GM11168 (cell line): ENCODE data around the gene NOL4L.

Experiments
- in situ Hi-C: fragments of 300-500 bp; cut with MboI; formaldehyde crosslinking; loops from one replicate; pipeline ENCODE4 v1.12.0; 2022; ENCODE audit warnings: low sequenced_read_pairs; ENCODE audit not compliant: unreplicated experiment

NOL4L gene

GRCh38 chr20:32544893-32545840, 40.0 kb downstream of the NOL4L start:
- in situ Hi-C loops: loop anchor here (25.0 kb wide), 1 partner anchor 217 kb away; the partner anchor contains the start of gene DNMT3B

- in situ Hi-C loops: loop anchor here (25.0 kb wide), 1 partner anchor 218 kb away; the partner anchor contains the start of gene DNMT3B
Measured at GRCh38 chr20:32544260-32544722, 40.8 kb downstream of the NOL4L start.

GRCh38 chr20:32543570-32544259, 41.4 kb downstream of the NOL4L start:
- in situ Hi-C loops: loop anchor here (25.0 kb wide), 1 partner anchor 219 kb away; the partner anchor contains the start of gene DNMT3B

GRCh38 chr20:32542259-32542615, 42.9 kb downstream of the NOL4L start:
- in situ Hi-C loops: loop anchor here (25.0 kb wide), 1 partner anchor 220 kb away; the partner anchor contains the start of gene DNMT3B

- in situ Hi-C loops: loop anchor here (25.0 kb wide), 1 partner anchor 221 kb away; the partner anchor contains the start of gene DNMT3B
Measured at GRCh38 chr20:32541323-32542258, 43.5 kb downstream of the NOL4L start.

GRCh38 chr20:32539817-32540675, 45.1 kb downstream of the NOL4L start:
- in situ Hi-C loops: loop anchor here (25.0 kb wide), 1 partner anchor 222 kb away; the partner anchor contains the start of gene DNMT3B

- in situ Hi-C loops: loop anchor here (25.0 kb wide), 1 partner anchor 223 kb away; the partner anchor contains the start of gene DNMT3B
Measured at GRCh38 chr20:32539026-32539816, 45.9 kb downstream of the NOL4L start.

GRCh38 chr20:32538526-32538939, 46.6 kb downstream of the NOL4L start:
- in situ Hi-C loops: loop anchor here (25.0 kb wide), 1 partner anchor 224 kb away; the partner anchor contains the start of gene DNMT3B

- in situ Hi-C loops: loop anchor here (25.0 kb wide), 1 partner anchor 224 kb away; the partner anchor contains the start of gene DNMT3B
Measured at GRCh38 chr20:32537657-32538525, 47.2 kb downstream of the NOL4L start.

GRCh38 chr20:32536851-32537656, 48.1 kb downstream of the NOL4L start:
- in situ Hi-C loops: loop anchor here (25.0 kb wide), 1 partner anchor 225 kb away; the partner anchor contains the start of gene DNMT3B

GRCh38 chr20:32535953-32536823, 48.9 kb downstream of the NOL4L start:
- in situ Hi-C loops: loop anchor here (25.0 kb wide), 1 partner anchor 226 kb away; the partner anchor contains the start of gene DNMT3B

GRCh38 chr20:32535316-32535952, 49.7 kb downstream of the NOL4L start:
- in situ Hi-C loops: loop anchor here (25.0 kb wide), 1 partner anchor 227 kb away; the partner anchor contains the start of gene DNMT3B

GRCh38 chr20:32534661-32535240, 50.4 kb downstream of the NOL4L start:
- in situ Hi-C loops: loop anchor here (5.0 to 25.0 kb wide), 2 partner anchors 113 to 228 kb away; partner anchors contain the start of gene DNMT3B

GRCh38 chr20:32533732-32534131, 51.4 kb downstream of the NOL4L start:
- in situ Hi-C loops: loop anchor here (5.0 to 25.0 kb wide), 2 partner anchors 114 to 229 kb away; partner anchors contain the start of gene DNMT3B
